ENCODE data around the gene RYR3.

The RYR3 gene

DNA sequence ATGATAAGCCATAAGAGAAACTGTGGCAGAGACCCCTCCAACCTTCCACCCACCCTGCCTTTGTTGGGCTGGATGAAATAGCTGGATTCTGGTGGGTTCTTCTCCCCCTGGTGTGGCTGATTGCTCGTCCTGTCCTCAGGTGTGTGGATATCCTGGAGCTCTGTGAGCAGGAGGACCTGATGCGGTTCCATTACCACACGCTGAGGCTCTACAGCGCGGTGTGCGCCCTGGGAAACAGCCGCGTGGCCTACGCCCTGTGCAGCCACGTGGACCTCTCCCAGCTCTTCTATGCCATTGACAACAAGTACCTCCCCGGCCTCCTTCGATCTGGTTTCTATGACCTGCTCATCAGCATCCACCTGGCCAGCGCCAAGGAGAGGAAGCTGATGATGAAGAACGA lies 351.2 kb downstream of the RYR3 start:
- Mint-ChIP-seq H3K9me3 (no peaks in the 10 kb centered on the region), H3K27ac (ENCODE audit: low read depth) (no peak overlapping the region), H3K27me3 (peaks cover 12% of the 10 kb centered on the region), H3K4me3 (no peak overlapping the region), H3K36me3 (ENCODE audit: insufficient read depth) (no peaks in the 10 kb centered on the region), H3K4me1 (no peaks in the 10 kb centered on the region)
- DNase-seq (ENCODE audit: low spot score in 2 of 2) (no peak), ATAC-seq (replicated peaks; ENCODE audit: extremely low read depth, poor library complexity, severe bottlenecking) (no peak)

DNA sequence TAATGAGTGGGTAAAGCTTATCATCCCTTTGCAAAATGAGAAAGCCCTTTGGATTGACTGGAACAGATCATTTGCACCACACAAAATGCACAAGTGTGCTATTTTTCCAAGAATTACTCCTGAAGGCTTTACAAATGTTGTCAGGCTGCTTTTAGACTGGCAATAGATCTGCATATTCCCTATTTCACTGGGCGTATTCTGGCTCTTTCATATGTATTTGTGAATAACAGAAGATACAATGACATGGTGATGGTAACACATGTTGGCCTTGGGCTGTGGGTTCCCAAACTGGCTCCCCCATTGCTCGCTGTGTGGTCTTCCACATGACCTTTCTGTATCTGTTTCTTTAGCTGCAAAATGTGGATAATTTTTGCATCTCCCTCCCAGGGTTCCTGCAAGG lies 354.2 kb downstream of the RYR3 start:
- no peak overlapping the region for H3K27ac Mint-ChIP-seq (ENCODE audit: low read depth)
- no peaks in the 10 kb centered on the region for H3K36me3 Mint-ChIP-seq (ENCODE audit: insufficient read depth)
- H3K9me3 Mint-ChIP-seq, result no peaks in the 10 kb centered on the region
- no peaks in the 10 kb centered on the region for H3K4me1 Mint-ChIP-seq
- DNase-seq (ENCODE audit: low spot score in 2 of 2) (no peak), ATAC-seq (replicated peaks; ENCODE audit: extremely low read depth, poor library complexity, severe bottlenecking) (no peak)
- H3K4me3 Mint-ChIP-seq, result no peak overlapping the region
- H3K27me3 Mint-ChIP-seq, result peaks cover 12% of the 10 kb centered on the region

DNA sequence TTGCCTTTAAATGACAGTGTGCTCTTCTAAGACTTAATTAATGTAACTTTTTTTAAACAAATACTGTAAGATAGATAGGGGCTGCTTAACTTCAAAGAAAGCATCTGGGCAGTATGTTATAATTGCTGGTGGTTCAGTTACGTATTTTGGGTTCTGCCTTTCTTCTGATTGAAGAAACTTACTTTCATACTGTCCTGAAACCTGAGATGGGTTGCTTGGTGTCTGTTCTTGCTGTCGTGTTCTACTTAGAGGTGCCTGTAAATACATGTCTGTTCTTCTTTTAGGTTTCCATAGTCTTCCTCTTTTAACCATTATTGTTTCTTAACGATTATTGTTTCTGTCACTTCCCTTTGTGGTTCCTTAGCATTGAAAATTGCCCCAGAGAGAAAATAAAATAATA lies 359.8 kb downstream of the RYR3 start:
- ATAC-seq (replicated peaks; ENCODE audit: extremely low read depth, poor library complexity, severe bottlenecking) (no peak), DNase-seq (ENCODE audit: low spot score in 2 of 2) (no peak)
- Mint-ChIP-seq H3K27me3 (peaks cover 23% of the 10 kb centered on the region), H3K4me3 (no peak overlapping the region), H3K36me3 (ENCODE audit: insufficient read depth) (no peaks in the 10 kb centered on the region), H3K9me3 (no peaks in the 10 kb centered on the region), H3K4me1 (no peaks in the 10 kb centered on the region), H3K27ac (ENCODE audit: low read depth) (no peak overlapping the region)

DNA sequence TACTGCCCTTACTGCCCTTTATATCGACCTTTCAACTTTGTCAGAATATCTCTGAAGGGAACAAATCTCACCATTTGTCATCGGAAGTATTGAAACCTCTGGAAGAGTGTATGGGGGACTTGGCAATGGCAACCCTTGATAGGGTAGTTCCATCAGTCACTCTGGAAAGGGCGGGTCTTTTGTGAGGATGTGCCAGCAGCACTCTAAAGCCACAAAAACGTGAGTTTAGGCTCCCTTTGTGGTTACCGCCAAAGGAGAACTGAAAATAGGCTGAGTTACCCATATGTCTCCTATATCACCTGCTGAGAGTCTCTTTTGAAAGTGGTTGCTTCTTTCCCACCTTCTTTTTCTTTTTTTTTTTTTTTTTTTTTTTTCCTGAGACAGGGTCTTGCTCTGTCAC lies 360.7 kb downstream of the RYR3 start:
- H3K4me1 Mint-ChIP-seq, result no peaks in the 10 kb centered on the region
- H3K36me3 Mint-ChIP-seq (ENCODE audit: insufficient read depth), result no peaks in the 10 kb centered on the region
- no peaks in the 10 kb centered on the region for H3K9me3 Mint-ChIP-seq
- H3K27ac Mint-ChIP-seq (ENCODE audit: low read depth), result no peak overlapping the region
- H3K27me3 Mint-ChIP-seq, result peaks cover 32% of the 10 kb centered on the region
- ATAC-seq (replicated peaks; ENCODE audit: extremely low read depth, poor library complexity, severe bottlenecking) (no peak), DNase-seq (ENCODE audit: low spot score in 2 of 2) (no peak)
- no peak overlapping the region for H3K4me3 Mint-ChIP-seq

DNA sequence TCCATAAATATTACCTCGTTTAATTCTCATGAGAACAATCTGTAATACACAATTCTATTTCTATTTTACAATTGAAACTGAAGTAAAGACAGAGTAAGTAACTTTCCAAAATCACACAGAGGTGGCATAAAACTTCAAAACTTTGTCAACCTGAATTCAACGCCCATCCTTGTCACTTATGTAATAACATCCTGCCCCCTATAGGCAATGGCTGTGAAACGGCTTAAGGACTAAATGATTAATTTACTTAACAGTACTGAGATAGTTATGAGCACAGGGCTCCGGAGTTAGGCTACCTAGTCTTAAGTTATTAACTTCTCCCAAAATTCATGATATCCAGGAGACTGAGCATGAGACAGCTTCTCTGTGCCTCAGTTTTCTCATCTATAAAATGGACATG lies 364.5 kb downstream of the RYR3 start:
- no peaks in the 10 kb centered on the region for H3K36me3 Mint-ChIP-seq (ENCODE audit: insufficient read depth)
- no peak for DNase-seq (ENCODE audit: low spot score in 2 of 2)
- no peaks in the 10 kb centered on the region for H3K9me3 Mint-ChIP-seq
- H3K4me1 Mint-ChIP-seq, result no peaks in the 10 kb centered on the region
- H3K27ac Mint-ChIP-seq (ENCODE audit: low read depth), result no peak overlapping the region
- no peak overlapping the region for H3K4me3 Mint-ChIP-seq
- no peak for ATAC-seq (replicated peaks; ENCODE audit: extremely low read depth, poor library complexity, severe bottlenecking)
- peaks cover 49% of the 10 kb centered on the region for H3K27me3 Mint-ChIP-seq

DNA sequence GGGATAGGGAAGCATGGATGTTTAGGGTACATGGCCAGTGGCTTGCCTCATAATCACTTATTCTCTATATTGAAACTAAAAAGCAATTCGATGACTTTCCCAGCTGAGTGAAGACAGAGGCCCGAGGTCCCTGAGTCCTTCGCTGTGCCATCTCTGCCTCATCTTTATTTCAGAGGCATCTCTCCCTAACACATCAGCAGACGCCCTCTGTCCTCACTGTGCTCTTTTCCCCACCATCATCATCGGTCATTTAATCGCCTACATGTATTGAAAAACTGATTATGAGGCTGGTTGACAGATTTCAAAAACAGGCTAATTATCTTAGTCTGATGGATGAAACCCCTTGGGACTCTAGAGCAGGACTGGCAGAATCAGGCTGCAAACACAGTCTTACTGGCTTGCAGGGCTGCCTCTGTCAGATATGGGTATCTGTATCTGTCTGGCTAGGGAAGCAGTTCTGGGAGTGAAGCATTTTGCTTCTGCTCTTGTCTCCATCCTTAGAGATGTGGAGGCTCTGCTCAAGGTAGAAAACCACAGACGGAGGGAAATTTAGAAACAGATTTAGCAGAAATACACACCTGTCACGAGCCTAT lies 366.6 kb downstream of the RYR3 start:
- no peak for ATAC-seq (replicated peaks; ENCODE audit: extremely low read depth, poor library complexity, severe bottlenecking)
- H3K4me3 Mint-ChIP-seq, result no peak overlapping the region

DNA sequence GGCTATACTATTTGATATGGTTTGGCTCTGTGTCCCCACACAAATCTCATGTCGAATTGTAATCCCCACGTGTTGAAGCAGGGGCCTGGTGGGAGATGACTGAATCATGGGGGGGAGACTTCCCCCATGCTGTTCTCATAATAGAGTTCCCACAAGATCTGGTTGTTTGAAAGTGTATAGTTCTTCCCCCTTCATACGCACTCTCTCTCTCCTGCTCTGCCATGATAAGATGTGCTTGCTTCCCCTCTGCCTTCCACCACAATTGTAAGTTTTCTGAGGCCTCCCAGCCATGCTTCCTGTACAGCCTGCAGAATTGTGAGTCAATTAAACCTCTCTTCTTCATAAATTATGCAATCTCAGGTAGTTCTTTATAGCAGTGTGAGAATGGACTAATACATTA lies 367.4 kb downstream of the RYR3 start:
- ATAC-seq (replicated peaks; ENCODE audit: extremely low read depth, poor library complexity, severe bottlenecking), result no peak
- no peak for DNase-seq (ENCODE audit: low spot score in 2 of 2)
- peaks cover 75% of the 10 kb centered on the region for H3K27me3 Mint-ChIP-seq
- no peak overlapping the region for H3K4me3 Mint-ChIP-seq
- H3K4me1 Mint-ChIP-seq, result no peaks in the 10 kb centered on the region
- no peaks in the 10 kb centered on the region for H3K36me3 Mint-ChIP-seq (ENCODE audit: insufficient read depth)
- H3K9me3 Mint-ChIP-seq, result no peaks in the 10 kb centered on the region
- no peak overlapping the region for H3K27ac Mint-ChIP-seq (ENCODE audit: low read depth)

More for the DNA sequence above, 366.6 kb downstream of the RYR3 start:
- no peak overlapping the region for H3K27ac Mint-ChIP-seq (ENCODE audit: low read depth)
- H3K4me1 Mint-ChIP-seq, result no peaks in the 10 kb centered on the region
- H3K9me3 Mint-ChIP-seq, result no peaks in the 10 kb centered on the region
- no peak for DNase-seq (ENCODE audit: low spot score in 2 of 2)
- H3K36me3 Mint-ChIP-seq (ENCODE audit: insufficient read depth), result no peaks in the 10 kb centered on the region
- peaks cover 70% of the 10 kb centered on the region for H3K27me3 Mint-ChIP-seq

DNA sequence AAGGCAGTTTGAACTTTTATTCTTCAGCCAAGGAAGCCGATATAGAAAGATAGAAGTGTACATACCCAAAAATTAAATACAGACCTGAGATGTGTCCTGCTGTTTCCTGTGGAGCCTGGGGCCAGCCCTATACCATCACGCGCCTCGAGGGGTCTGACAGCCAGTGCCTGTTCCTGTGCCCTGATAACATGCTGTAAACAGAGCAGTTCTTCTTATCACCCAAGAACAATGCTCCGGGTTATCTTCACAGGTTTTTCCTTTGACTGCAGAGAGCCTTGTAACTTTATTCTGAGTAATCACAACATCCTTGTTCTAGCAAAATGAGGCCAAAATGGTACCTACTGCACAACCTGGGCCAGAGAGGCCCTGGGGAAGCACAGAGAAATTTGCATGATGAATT lies 367.8 kb downstream of the RYR3 start:
- ATAC-seq (replicated peaks; ENCODE audit: extremely low read depth, poor library complexity, severe bottlenecking) (no peak), DNase-seq (ENCODE audit: low spot score in 2 of 2) (no peak)
- Mint-ChIP-seq H3K27me3 (peaks cover 74% of the 10 kb centered on the region), H3K4me3 (no peak overlapping the region), H3K27ac (ENCODE audit: low read depth) (no peak overlapping the region), H3K36me3 (ENCODE audit: insufficient read depth) (no peaks in the 10 kb centered on the region), H3K9me3 (no peaks in the 10 kb centered on the region), H3K4me1 (no peaks in the 10 kb centered on the region)

DNA sequence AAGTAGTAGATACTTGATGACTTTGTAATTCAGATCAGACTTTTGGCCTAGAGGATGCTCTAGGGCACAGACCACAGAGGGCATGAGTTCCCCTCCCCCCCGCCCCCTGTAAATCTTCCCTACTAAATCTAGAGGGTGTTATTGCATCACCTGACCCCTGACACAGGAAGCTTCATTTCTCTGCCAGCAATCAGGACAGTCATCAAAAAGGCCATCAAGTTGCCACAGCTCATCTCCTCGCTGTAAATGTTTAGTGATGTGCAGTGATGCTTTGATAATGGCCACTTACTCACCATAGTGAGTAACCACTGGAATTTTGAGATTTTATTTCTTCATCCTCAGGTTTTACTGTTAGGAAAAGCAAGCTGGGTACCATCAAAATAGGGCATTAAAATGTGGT lies 368.3 kb downstream of the RYR3 start:
- Mint-ChIP-seq H3K27me3 (peaks cover 69% of the 10 kb centered on the region), H3K4me1 (no peaks in the 10 kb centered on the region), H3K9me3 (no peaks in the 10 kb centered on the region), H3K36me3 (ENCODE audit: insufficient read depth) (no peaks in the 10 kb centered on the region), H3K4me3 (no peak overlapping the region), H3K27ac (ENCODE audit: low read depth) (no peak overlapping the region)
- DNase-seq (ENCODE audit: low spot score in 2 of 2) (no peak), ATAC-seq (replicated peaks; ENCODE audit: extremely low read depth, poor library complexity, severe bottlenecking) (no peak)

DNA sequence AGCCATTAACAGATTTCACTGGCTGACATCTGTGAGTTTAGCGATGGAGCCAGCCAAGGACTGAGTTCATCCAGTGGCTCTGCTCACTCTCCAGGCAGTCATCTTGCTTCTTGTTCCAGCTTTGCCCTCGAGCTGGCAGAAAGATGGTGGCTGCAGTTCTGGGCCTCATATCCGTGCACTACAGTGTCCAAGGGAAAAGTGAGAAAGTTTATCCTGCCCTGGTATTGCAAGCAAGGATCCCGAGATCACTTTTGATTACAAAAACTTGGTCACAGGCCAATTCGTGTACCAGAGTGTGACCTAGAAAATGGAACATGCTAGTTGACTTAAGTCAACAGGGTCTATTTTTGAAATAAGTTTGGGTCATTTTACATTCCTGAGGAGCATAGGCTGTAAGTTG lies 369.6 kb downstream of the RYR3 start:
- Mint-ChIP-seq H3K27me3 (peaks cover 68% of the 10 kb centered on the region), H3K36me3 (ENCODE audit: insufficient read depth) (no peaks in the 10 kb centered on the region), H3K4me3 (no peak overlapping the region), H3K4me1 (no peaks in the 10 kb centered on the region), H3K9me3 (no peaks in the 10 kb centered on the region), H3K27ac (ENCODE audit: low read depth) (no peak overlapping the region)
- no peak for ATAC-seq (replicated peaks; ENCODE audit: extremely low read depth, poor library complexity, severe bottlenecking)
- no peak for DNase-seq (ENCODE audit: low spot score in 2 of 2)

DNA sequence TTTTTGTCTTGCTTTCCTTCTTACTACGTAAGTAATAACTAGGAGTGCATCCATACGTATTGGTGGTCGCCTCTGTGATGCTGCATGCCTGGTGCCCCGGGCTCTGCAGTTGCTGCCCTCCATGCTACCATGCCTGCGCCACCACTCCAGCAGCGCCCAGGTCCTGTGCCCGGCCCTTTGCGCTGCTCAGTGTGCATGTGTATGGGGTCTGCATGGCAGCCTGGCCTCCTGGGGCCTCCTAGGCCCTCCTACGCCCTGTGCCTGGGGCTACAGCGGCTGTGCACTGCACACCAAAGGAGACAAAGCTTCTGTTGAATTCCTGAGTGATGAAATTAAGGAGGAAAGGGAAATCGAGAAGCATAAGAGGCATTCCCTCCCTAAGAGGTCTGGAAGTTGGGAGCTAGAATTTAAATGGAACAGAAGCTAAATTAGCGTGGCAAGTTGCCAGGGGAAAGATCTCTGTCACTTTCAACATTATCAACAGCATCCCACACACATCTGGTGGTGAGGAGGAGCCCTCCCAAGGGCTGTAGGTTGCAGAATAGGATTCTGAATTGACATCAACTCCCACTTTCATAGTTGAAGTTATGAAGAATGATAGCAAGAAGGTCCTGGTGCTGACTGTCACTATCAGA lies 382.5 kb downstream of the RYR3 start:
- H3K9me3 Mint-ChIP-seq, result no peaks in the 10 kb centered on the region
- DNase-seq (ENCODE audit: low spot score in 2 of 2), result no peak
- H3K36me3 Mint-ChIP-seq (ENCODE audit: insufficient read depth), result no peaks in the 10 kb centered on the region

DNA sequence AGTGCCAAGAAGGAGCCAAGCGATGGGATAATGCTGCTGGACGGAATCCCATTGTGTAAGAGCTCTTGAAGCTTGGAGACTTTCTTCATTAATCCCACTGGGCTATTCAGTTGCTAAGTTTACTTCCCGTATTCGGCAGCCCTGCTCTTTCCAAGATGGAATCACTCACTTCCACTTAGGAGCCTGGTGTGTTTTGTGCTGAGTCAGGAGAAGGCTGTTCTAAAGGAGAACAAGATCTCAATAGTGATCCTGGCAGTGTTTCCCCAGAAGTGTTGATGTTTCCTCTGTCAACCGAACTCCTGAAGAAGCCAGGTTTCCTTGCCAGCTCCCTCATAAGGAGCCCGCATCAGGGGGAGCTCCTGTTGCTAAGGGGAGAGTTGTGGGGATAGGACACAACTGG lies 387.4 kb downstream of the RYR3 start:
- H3K4me3 Mint-ChIP-seq, result no peak overlapping the region
- H3K27ac Mint-ChIP-seq (ENCODE audit: low read depth), result no peak overlapping the region
- H3K9me3 Mint-ChIP-seq, result no peaks in the 10 kb centered on the region
- no peak for DNase-seq (ENCODE audit: low spot score in 2 of 2)
- H3K4me1 Mint-ChIP-seq, result no peaks in the 10 kb centered on the region
- ATAC-seq (replicated peaks; ENCODE audit: extremely low read depth, poor library complexity, severe bottlenecking), result no peak
- H3K27me3 Mint-ChIP-seq, result peaks cover 25% of the 10 kb centered on the region
- H3K36me3 Mint-ChIP-seq (ENCODE audit: insufficient read depth), result no peaks in the 10 kb centered on the region

More for the DNA sequence above, 382.5 kb downstream of the RYR3 start:
- Mint-ChIP-seq H3K27me3 (peaks cover 21% of the 10 kb centered on the region), H3K4me3 (no peak overlapping the region), H3K4me1 (no peaks in the 10 kb centered on the region), H3K27ac (ENCODE audit: low read depth) (no peak overlapping the region)
- ATAC-seq (replicated peaks; ENCODE audit: extremely low read depth, poor library complexity, severe bottlenecking), result no peak

DNA sequence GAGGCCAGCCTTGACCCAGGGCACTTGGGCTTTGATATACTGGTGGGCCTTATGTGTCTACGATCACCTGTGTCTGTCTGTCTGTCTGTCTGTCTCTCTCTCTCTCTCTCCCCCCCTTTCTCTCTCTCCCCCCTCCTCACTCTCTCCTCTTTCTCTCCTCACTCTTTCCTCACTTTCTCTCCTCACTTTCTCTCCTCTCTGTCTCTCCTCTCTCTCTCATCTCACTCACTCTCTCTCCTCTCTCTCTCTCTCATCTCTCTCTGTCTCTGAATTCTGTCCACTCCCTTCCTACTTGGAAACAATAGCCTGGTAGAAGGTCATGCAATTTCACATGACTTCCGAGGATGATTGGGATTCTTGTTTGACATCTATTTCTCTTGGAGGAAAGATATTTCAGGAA lies 388.4 kb downstream of the RYR3 start:
- ATAC-seq (replicated peaks; ENCODE audit: extremely low read depth, poor library complexity, severe bottlenecking) (no peak), DNase-seq (ENCODE audit: low spot score in 2 of 2) (no peak)
- no peak overlapping the region for H3K4me3 Mint-ChIP-seq
- H3K36me3 Mint-ChIP-seq (ENCODE audit: insufficient read depth), result no peaks in the 10 kb centered on the region
- H3K9me3 Mint-ChIP-seq, result no peaks in the 10 kb centered on the region
- no peaks in the 10 kb centered on the region for H3K4me1 Mint-ChIP-seq
- peaks cover 25% of the 10 kb centered on the region for H3K27me3 Mint-ChIP-seq
- H3K27ac Mint-ChIP-seq (ENCODE audit: low read depth), result no peak overlapping the region

All from central memory CD8-positive, alpha-beta T cell (primary cell).